ENCODE measurements around the gene ETNK2.

The ETNK2 gene

GRCh38 chr1:204178487-204179281, 26.8 kb upstream of the ETNK2 start:
- Histone ChIP-seq H3K79me2 (ENCODE audit: control insufficient read depth, insufficient read depth, low read length, poor library complexity) (no peaks in the 10 kb centered on the region), H2BK12ac (ENCODE audit: low read length) (no peak overlapping the region), H4K8ac (ENCODE audit: low read depth, low read length) (no peak overlapping the region), H3K79me1 (ENCODE audit: low read length) (no peaks in the 10 kb centered on the region), H3K27ac (ENCODE audit: low read depth, low read length) (no peak overlapping the region), H3K18ac (ENCODE audit: low read length) (no peak overlapping the region), H3K4me2 (ENCODE audit: low read length) (no peak overlapping the region), H3K4me1 (ENCODE audit: control insufficient read depth in 1 of 2, insufficient read depth in 2 of 2, low read length in 2 of 2) (no peaks in the 10 kb centered on the region), H3K4me3 (ENCODE audit: low read depth, low read length) (no peak overlapping the region), H4K91ac (ENCODE audit: low read depth, low read length) (no peak overlapping the region), H3K9me3 (ENCODE audit: insufficient read depth, low read depth, low read length) (peaks cover 3% of the 10 kb centered on the region), H2BK5ac (ENCODE audit: low read depth, low read length, poor library complexity) (no peak overlapping the region), H3K23ac (ENCODE audit: low read length) (no peak overlapping the region), H3K9ac (ENCODE audit: low read length) (no peak overlapping the region), H2BK120ac (ENCODE audit: insufficient read depth, low read length, poor library complexity) (no peak overlapping the region), H2AK5ac (ENCODE audit: low read length) (no peak overlapping the region), H3K36me3 (ENCODE audit: control insufficient read depth in 1 of 2, insufficient read depth in 2 of 2, low read length in 2 of 2) (no peaks in the 10 kb centered on the region), H4K12ac (ENCODE audit: low read depth, low read length) (no peak overlapping the region), H3K4ac (ENCODE audit: low read depth, low read length) (no peak overlapping the region), H3K14ac (ENCODE audit: low read length) (no peak overlapping the region), H2AFZ (ENCODE audit: insufficient read depth, low read length, poor library complexity) (no peak overlapping the region), H3K27me3 (ENCODE audit: insufficient read depth, low read length) (no peaks in the 10 kb centered on the region)
- DNase-seq = no peak
- WGBS (ENCODE audit: extremely low coverage, insufficient coverage, insufficient read length) = no CpG with 5 or more reads among the region's 7 CpGs

GRCh38 chr1:204177133-204177532, 25.3 kb upstream of the ETNK2 start:
- Histone ChIP-seq H3K14ac (ENCODE audit: low read length) (no peak overlapping the region), H3K4me3 (ENCODE audit: low read depth, low read length) (no peak overlapping the region), H3K79me2 (ENCODE audit: control insufficient read depth, insufficient read depth, low read length, poor library complexity) (no peaks in the 10 kb centered on the region), H3K79me1 (ENCODE audit: low read length) (no peaks in the 10 kb centered on the region), H2BK120ac (ENCODE audit: insufficient read depth, low read length, poor library complexity) (no peak overlapping the region), H3K18ac (ENCODE audit: low read length) (no peak overlapping the region), H2AFZ (ENCODE audit: insufficient read depth, low read length, poor library complexity) (no peak overlapping the region), H3K36me3 (ENCODE audit: control insufficient read depth in 1 of 2, insufficient read depth in 2 of 2, low read length in 2 of 2) (no peaks in the 10 kb centered on the region), H3K23ac (ENCODE audit: low read length) (peak overlapping the region; percentile 33), H3K4me1 (ENCODE audit: control insufficient read depth in 1 of 2, insufficient read depth in 2 of 2, low read length in 2 of 2) (peaks cover 0 to 4% of the 10 kb centered on the region in 2 experiments), H4K12ac (ENCODE audit: low read depth, low read length) (no peak overlapping the region), H4K91ac (ENCODE audit: low read depth, low read length) (no peak overlapping the region), H3K9me3 (ENCODE audit: insufficient read depth, low read depth, low read length) (peaks cover 3% of the 10 kb centered on the region), H2BK12ac (ENCODE audit: low read length) (no peak overlapping the region), H4K8ac (ENCODE audit: low read depth, low read length) (no peak overlapping the region), H3K9ac (ENCODE audit: low read length) (no peak overlapping the region), H3K27me3 (ENCODE audit: insufficient read depth, low read length) (no peaks in the 10 kb centered on the region), H3K4me2 (ENCODE audit: low read length) (no peak overlapping the region), H2BK5ac (ENCODE audit: low read depth, low read length, poor library complexity) (no peak overlapping the region), H3K27ac (ENCODE audit: low read depth, low read length) (no peak overlapping the region), H3K4ac (ENCODE audit: low read depth, low read length) (no peak overlapping the region), H2AK5ac (ENCODE audit: low read length) (no peak overlapping the region)
- no CpG with 5 or more reads among the region's 4 CpGs for WGBS (ENCODE audit: extremely low coverage, insufficient coverage, insufficient read length)
- no peak for DNase-seq

GRCh38 chr1:204176049-204176448, 24.2 kb upstream of the ETNK2 start:
- no peak overlapping the region for H2BK12ac ChIP-seq (ENCODE audit: low read length)
- no peaks in the 10 kb centered on the region for H3K79me2 ChIP-seq (ENCODE audit: control insufficient read depth, insufficient read depth, low read length, poor library complexity)
- no peak overlapping the region for H3K9ac ChIP-seq (ENCODE audit: low read length)
- no peak overlapping the region for H4K12ac ChIP-seq (ENCODE audit: low read depth, low read length)
- H4K91ac ChIP-seq (ENCODE audit: low read depth, low read length) = no peak overlapping the region
- H2BK5ac ChIP-seq (ENCODE audit: low read depth, low read length, poor library complexity) = no peak overlapping the region
- H3K14ac ChIP-seq (ENCODE audit: low read length) = no peak overlapping the region
- no peak overlapping the region for H3K4me3 ChIP-seq (ENCODE audit: low read depth, low read length)
- H3K27ac ChIP-seq (ENCODE audit: low read depth, low read length) = no peak overlapping the region
- H3K4ac ChIP-seq (ENCODE audit: low read depth, low read length) = no peak overlapping the region
- no peak overlapping the region for H3K18ac ChIP-seq (ENCODE audit: low read length)
- no peak overlapping the region for H2BK120ac ChIP-seq (ENCODE audit: insufficient read depth, low read length, poor library complexity)
- no peak overlapping the region for H4K8ac ChIP-seq (ENCODE audit: low read depth, low read length)
- no peaks in the 10 kb centered on the region for H3K79me1 ChIP-seq (ENCODE audit: low read length)
- no peak overlapping the region for H2AK5ac ChIP-seq (ENCODE audit: low read length)
- H3K9me3 ChIP-seq (ENCODE audit: insufficient read depth, low read depth, low read length) = peaks cover 3% of the 10 kb centered on the region
- no peaks in the 10 kb centered on the region for H3K27me3 ChIP-seq (ENCODE audit: insufficient read depth, low read length)
- no peak overlapping the region for H3K4me2 ChIP-seq (ENCODE audit: low read length)
- no peaks in the 10 kb centered on the region for H3K36me3 ChIP-seq (ENCODE audit: control insufficient read depth in 1 of 2, insufficient read depth in 2 of 2, low read length in 2 of 2)
- DNase-seq = no peak
- no peak overlapping the region for H3K23ac ChIP-seq (ENCODE audit: low read length)
- WGBS (ENCODE audit: extremely low coverage, insufficient coverage, insufficient read length) = no CpG with 5 or more reads among the region's 5 CpGs
- no peak overlapping the region for H2AFZ ChIP-seq (ENCODE audit: insufficient read depth, low read length, poor library complexity)
- peaks cover 2 to 7% of the 10 kb centered on the region in 2 experiments for H3K4me1 ChIP-seq (ENCODE audit: control insufficient read depth in 1 of 2, insufficient read depth in 2 of 2, low read length in 2 of 2)

GRCh38 chr1:204174958-204175357, 23.1 kb upstream of the ETNK2 start:
- Histone ChIP-seq H3K27me3 (ENCODE audit: insufficient read depth, low read length) (no peaks in the 10 kb centered on the region), H3K4me2 (ENCODE audit: low read length) (no peak overlapping the region), H3K4ac (ENCODE audit: low read depth, low read length) (no peak overlapping the region), H3K4me1 (ENCODE audit: control insufficient read depth in 1 of 2, insufficient read depth in 2 of 2, low read length in 2 of 2) (peaks cover 2 to 7% of the 10 kb centered on the region in 2 experiments), H3K4me3 (ENCODE audit: low read depth, low read length) (no peak overlapping the region), H2AK5ac (ENCODE audit: low read length) (no peak overlapping the region), H2AFZ (ENCODE audit: insufficient read depth, low read length, poor library complexity) (no peak overlapping the region), H4K91ac (ENCODE audit: low read depth, low read length) (no peak overlapping the region), H3K9me3 (ENCODE audit: insufficient read depth, low read depth, low read length) (peaks cover 2% of the 10 kb centered on the region), H4K12ac (ENCODE audit: low read depth, low read length) (no peak overlapping the region), H3K18ac (ENCODE audit: low read length) (no peak overlapping the region), H3K14ac (ENCODE audit: low read length) (no peak overlapping the region), H4K8ac (ENCODE audit: low read depth, low read length) (no peak overlapping the region), H3K79me1 (ENCODE audit: low read length) (no peaks in the 10 kb centered on the region), H2BK120ac (ENCODE audit: insufficient read depth, low read length, poor library complexity) (no peak overlapping the region), H3K27ac (ENCODE audit: low read depth, low read length) (no peak overlapping the region), H2BK12ac (ENCODE audit: low read length) (no peak overlapping the region), H2BK5ac (ENCODE audit: low read depth, low read length, poor library complexity) (no peak overlapping the region), H3K23ac (ENCODE audit: low read length) (no peak overlapping the region), H3K79me2 (ENCODE audit: control insufficient read depth, insufficient read depth, low read length, poor library complexity) (no peaks in the 10 kb centered on the region), H3K36me3 (ENCODE audit: control insufficient read depth in 1 of 2, insufficient read depth in 2 of 2, low read length in 2 of 2) (no peaks in the 10 kb centered on the region), H3K9ac (ENCODE audit: low read length) (no peak overlapping the region)
- 100% methylated on average over 1 of the region's 3 CpGs for WGBS (ENCODE audit: extremely low coverage, insufficient coverage, insufficient read length)
- DNase-seq = no peak

All from trophoblast cell (in vitro differentiated cells and primary cell).